ENCODE measurements around the gene RHOV.

Gene RHOV

GRCh38 chr15:40843885-40844695 lies 29.9 kb downstream of the RHOV start, which contains the start of gene SPINT1:
TSS of gene SPINT1 (plus strand) at chr15:40844048. CDS start at chr15:40844555, 507 bp downstream.
- Mint-ChIP-seq H3K4me1 (peaks cover 12% of the 10 kb centered on the region), H3K27ac (ENCODE audit: low read depth) (peak within 1 kb of the TSS; percentile 29), H3K36me3 (ENCODE audit: insufficient read depth) (peaks cover 2% of the 10 kb centered on the region), H3K27me3 (no peaks in the 10 kb centered on the region), H3K9me3 (no peaks in the 10 kb centered on the region), H3K4me3 (peak within 1 kb of the TSS; percentile 88)
- ATAC-seq (replicated peaks; ENCODE audit: extremely low read depth, poor library complexity, severe bottlenecking) (peak; percentile 53), DNase-seq (ENCODE audit: low spot score in 2 of 2) (peak in 1 of 2 donors; percentile 10)

GRCh38 chr15:40843261-40843884 lies 30.7 kb downstream of the RHOV start:
- H3K4me1 Mint-ChIP-seq, result peaks cover 12% of the 10 kb centered on the region
- DNase-seq (ENCODE audit: low spot score in 2 of 2) (no peak), ATAC-seq (replicated peaks; ENCODE audit: extremely low read depth, poor library complexity, severe bottlenecking) (no peak)
- peak overlapping the region; percentile 82 for H3K4me3 Mint-ChIP-seq
- H3K36me3 Mint-ChIP-seq (ENCODE audit: insufficient read depth), result peaks cover 2% of the 10 kb centered on the region
- H3K27ac Mint-ChIP-seq (ENCODE audit: low read depth), result no peak overlapping the region
- no peaks in the 10 kb centered on the region for H3K9me3 Mint-ChIP-seq
- H3K27me3 Mint-ChIP-seq, result no peaks in the 10 kb centered on the region

- no peaks in the 10 kb centered on the region for H3K27me3 Mint-ChIP-seq
- peak overlapping the region; percentile 82 for H3K4me3 Mint-ChIP-seq
- no peak overlapping the region for H3K27ac Mint-ChIP-seq (ENCODE audit: low read depth)
- no peaks in the 10 kb centered on the region for H3K9me3 Mint-ChIP-seq
- ATAC-seq (replicated peaks; ENCODE audit: extremely low read depth, poor library complexity, severe bottlenecking) (no peak), DNase-seq (ENCODE audit: low spot score in 2 of 2) (no peak)
- H3K36me3 Mint-ChIP-seq (ENCODE audit: insufficient read depth), result peaks cover 2% of the 10 kb centered on the region
- peaks cover 6% of the 10 kb centered on the region for H3K4me1 Mint-ChIP-seq
Measured at GRCh38 chr15:40841741-40842140, 32.3 kb downstream of the RHOV start.

- Mint-ChIP-seq H3K4me3 (no peak overlapping the region), H3K27me3 (no peaks in the 10 kb centered on the region), H3K27ac (ENCODE audit: low read depth) (no peak overlapping the region), H3K9me3 (no peaks in the 10 kb centered on the region), H3K4me1 (no peaks in the 10 kb centered on the region), H3K36me3 (ENCODE audit: insufficient read depth) (no peaks in the 10 kb centered on the region)
- DNase-seq (ENCODE audit: low spot score in 2 of 2) (no peak), ATAC-seq (replicated peaks; ENCODE audit: extremely low read depth, poor library complexity, severe bottlenecking) (no peak)
Measured at GRCh38 chr15:40838756-40839155, 35.3 kb downstream of the RHOV start.

GRCh38 chr15:40836020-40836419 lies 38.0 kb downstream of the RHOV start:
- no peaks in the 10 kb centered on the region for H3K27me3 Mint-ChIP-seq
- H3K27ac Mint-ChIP-seq (ENCODE audit: low read depth), result no peak overlapping the region
- no peak overlapping the region for H3K4me3 Mint-ChIP-seq
- ATAC-seq (replicated peaks; ENCODE audit: extremely low read depth, poor library complexity, severe bottlenecking) (no peak), DNase-seq (ENCODE audit: low spot score in 2 of 2) (no peak)
- H3K9me3 Mint-ChIP-seq, result no peaks in the 10 kb centered on the region
- no peaks in the 10 kb centered on the region for H3K4me1 Mint-ChIP-seq
- no peaks in the 10 kb centered on the region for H3K36me3 Mint-ChIP-seq (ENCODE audit: insufficient read depth)

GRCh38 chr15:40832903-40833302 lies 41.1 kb downstream of the RHOV start:
- Mint-ChIP-seq H3K36me3 (ENCODE audit: insufficient read depth) (no peaks in the 10 kb centered on the region), H3K9me3 (no peaks in the 10 kb centered on the region), H3K4me1 (no peaks in the 10 kb centered on the region), H3K4me3 (no peak overlapping the region), H3K27ac (ENCODE audit: low read depth) (no peak overlapping the region), H3K27me3 (no peaks in the 10 kb centered on the region)
- no peak for ATAC-seq (replicated peaks; ENCODE audit: extremely low read depth, poor library complexity, severe bottlenecking)
- no peak for DNase-seq (ENCODE audit: low spot score in 2 of 2)

GRCh38 chr15:40831861-40832260 lies 42.2 kb downstream of the RHOV start:
- Mint-ChIP-seq H3K9me3 (no peaks in the 10 kb centered on the region), H3K36me3 (ENCODE audit: insufficient read depth) (no peaks in the 10 kb centered on the region), H3K27me3 (no peaks in the 10 kb centered on the region), H3K4me3 (no peak overlapping the region), H3K4me1 (no peaks in the 10 kb centered on the region), H3K27ac (ENCODE audit: low read depth) (no peak overlapping the region)
- no peak for ATAC-seq (replicated peaks; ENCODE audit: extremely low read depth, poor library complexity, severe bottlenecking)
- no peak for DNase-seq (ENCODE audit: low spot score in 2 of 2)

- Mint-ChIP-seq H3K4me3 (no peak overlapping the region), H3K27ac (ENCODE audit: low read depth) (no peak overlapping the region)
Measured at GRCh38 chr15:40830884-40831283, 43.1 kb downstream of the RHOV start.

GRCh38 chr15:40829115-40829514 lies 44.9 kb downstream of the RHOV start:
- Mint-ChIP-seq H3K9me3 (no peaks in the 10 kb centered on the region), H3K4me3 (no peak overlapping the region), H3K27ac (ENCODE audit: low read depth) (no peak overlapping the region), H3K36me3 (ENCODE audit: insufficient read depth) (no peaks in the 10 kb centered on the region), H3K4me1 (no peaks in the 10 kb centered on the region), H3K27me3 (peaks cover 11% of the 10 kb centered on the region)
- no peak for DNase-seq (ENCODE audit: low spot score in 2 of 2)
- no peak for ATAC-seq (replicated peaks; ENCODE audit: extremely low read depth, poor library complexity, severe bottlenecking)

More at GRCh38 chr15:40830884-40831283, 43.1 kb downstream of the RHOV start:
- Mint-ChIP-seq H3K9me3 (no peaks in the 10 kb centered on the region), H3K27me3 (no peaks in the 10 kb centered on the region), H3K36me3 (ENCODE audit: insufficient read depth) (no peaks in the 10 kb centered on the region), H3K4me1 (no peaks in the 10 kb centered on the region)
- DNase-seq (ENCODE audit: low spot score in 2 of 2) (no peak), ATAC-seq (replicated peaks; ENCODE audit: extremely low read depth, poor library complexity, severe bottlenecking) (no peak)

GRCh38 chr15:40828447-40829036 lies 45.5 kb downstream of the RHOV start, which contains the start of gene PPP1R14D:
TSS of gene PPP1R14D (minus strand) at chr15:40828708. CDS start at chr15:40828641, 67 bp downstream.
- ATAC-seq (replicated peaks; ENCODE audit: extremely low read depth, poor library complexity, severe bottlenecking), result no peak
- Mint-ChIP-seq H3K27me3 (peaks cover 12% of the 10 kb centered on the region), H3K9me3 (no peaks in the 10 kb centered on the region), H3K4me3 (no peak within 1 kb of the TSS), H3K27ac (ENCODE audit: low read depth) (no peak within 1 kb of the TSS), H3K4me1 (no peaks in the 10 kb centered on the region), H3K36me3 (ENCODE audit: insufficient read depth) (no peaks in the 10 kb centered on the region)
- no peak for DNase-seq (ENCODE audit: low spot score in 2 of 2)

- no peak for DNase-seq (ENCODE audit: low spot score in 2 of 2)
- no peak overlapping the region for H3K27ac Mint-ChIP-seq (ENCODE audit: low read depth)
- no peaks in the 10 kb centered on the region for H3K9me3 Mint-ChIP-seq
- H3K4me1 Mint-ChIP-seq, result no peaks in the 10 kb centered on the region
- ATAC-seq (replicated peaks; ENCODE audit: extremely low read depth, poor library complexity, severe bottlenecking), result no peak
- no peaks in the 10 kb centered on the region for H3K36me3 Mint-ChIP-seq (ENCODE audit: insufficient read depth)
- H3K27me3 Mint-ChIP-seq, result peaks cover 12% of the 10 kb centered on the region
- H3K4me3 Mint-ChIP-seq, result no peak overlapping the region
Measured at GRCh38 chr15:40826423-40827075, 47.5 kb downstream of the RHOV start.

GRCh38 chr15:40825661-40826422 lies 48.2 kb downstream of the RHOV start:
- no peaks in the 10 kb centered on the region for H3K9me3 Mint-ChIP-seq
- peaks cover 12% of the 10 kb centered on the region for H3K27me3 Mint-ChIP-seq
- no peaks in the 10 kb centered on the region for H3K4me1 Mint-ChIP-seq
- H3K36me3 Mint-ChIP-seq (ENCODE audit: insufficient read depth), result no peaks in the 10 kb centered on the region
- H3K27ac Mint-ChIP-seq (ENCODE audit: low read depth), result no peak overlapping the region
- no peak overlapping the region for H3K4me3 Mint-ChIP-seq
- ATAC-seq (replicated peaks; ENCODE audit: extremely low read depth, poor library complexity, severe bottlenecking) (no peak), DNase-seq (ENCODE audit: low spot score in 2 of 2) (no peak)
